Adipocyte (in vitro differentiated cells): ENCODE results near the gene SCN1B.
"Not testable (repeated sequence)": the region's sequence is repeated elsewhere in the genome, so short reads cannot be mapped to it uniquely, and the experiment has no call there.

Source experiments
- DNase-seq: peaks from one replicate; pipeline ENCODE4 v3.0.0-alpha.2; 2015; ENCODE audit warnings: low read depth
- H3K27me3 ChIP-seq: replicated peaks from 2 replicates; pipeline ENCODE4 v1.7.0; 2013; ENCODE audit warnings: mild to moderate bottlenecking, low read length, moderate library complexity; ENCODE audit not compliant: control insufficient read depth, insufficient read depth
- H3K36me3 ChIP-seq: 2 replicates; pipeline ENCODE4 v1.7.0; 2013; ENCODE audit warnings: low read length, mild to moderate bottlenecking, moderate library complexity; ENCODE audit not compliant: control insufficient read depth, insufficient read depth, severe bottlenecking
- H3K4me1 ChIP-seq: 2 replicates; pipeline ENCODE4 v1.7.0; 2013; ENCODE audit warnings: mild to moderate bottlenecking, low read length, moderate library complexity; ENCODE audit not compliant: control insufficient read depth, insufficient read depth
- H3K4me3 ChIP-seq: 2 replicates; pipeline ENCODE4 v1.7.0; 2013; ENCODE audit warnings: mild to moderate bottlenecking, low read length, moderate library complexity
- H3K9ac ChIP-seq: 2 replicates; pipeline ENCODE4 v1.7.0; 2013; ENCODE audit warnings: mild to moderate bottlenecking, low read length, moderate library complexity
- H3K9me3 ChIP-seq: 2 replicates; pipeline ENCODE4 v1.7.0; 2013; ENCODE audit warnings: mild to moderate bottlenecking, low read length, moderate library complexity; ENCODE audit not compliant: control insufficient read depth

The SCN1B gene

GRCh38 chr19:35004517-35005255, 25.6 kb upstream of the SCN1B start:
- Histone ChIP-seq H3K4me1 (peaks cover 20% of the 10 kb centered on the region), H3K9ac (no peak overlapping the region), H3K36me3 (peaks cover 9% of the 10 kb centered on the region), H3K4me3 (no peak overlapping the region), H3K9me3 (no peaks in the 10 kb centered on the region), H3K27me3 (no peaks in the 10 kb centered on the region)
- DNase-seq, result no peak

- no peak overlapping the region for H3K9ac ChIP-seq
- peaks cover 17% of the 10 kb centered on the region for H3K4me1 ChIP-seq
- no peak for DNase-seq
- no peaks in the 10 kb centered on the region for H3K27me3 ChIP-seq
- peaks cover 16% of the 10 kb centered on the region for H3K36me3 ChIP-seq
- H3K4me3 ChIP-seq, result no peak overlapping the region
- no peaks in the 10 kb centered on the region for H3K9me3 ChIP-seq
These were observed 24.9 kb upstream of the SCN1B start for GRCh38 chr19:35005256-35005977.

- Histone ChIP-seq H3K36me3 (peaks cover 20% of the 10 kb centered on the region), H3K4me1 (peaks cover 17% of the 10 kb centered on the region)
- H3K4me3 ChIP-seq, DNase-seq, H3K27me3 ChIP-seq, H3K9ac ChIP-seq, H3K9me3 ChIP-seq: not testable (repeated sequence)
These were observed 24.3 kb upstream of the SCN1B start for GRCh38 chr19:35006007-35006341.

GRCh38 chr19:35006342-35006998, 23.8 kb upstream of the SCN1B start:
- H3K36me3 ChIP-seq, result peaks cover 24% of the 10 kb centered on the region
- H3K9me3 ChIP-seq, result no peaks in the 10 kb centered on the region
- no peak overlapping the region for H3K4me3 ChIP-seq
- peaks cover 14% of the 10 kb centered on the region for H3K4me1 ChIP-seq
- H3K27me3 ChIP-seq, result no peaks in the 10 kb centered on the region
- H3K9ac ChIP-seq, result no peak overlapping the region
- DNase-seq, result peak; percentile 8

DNA sequence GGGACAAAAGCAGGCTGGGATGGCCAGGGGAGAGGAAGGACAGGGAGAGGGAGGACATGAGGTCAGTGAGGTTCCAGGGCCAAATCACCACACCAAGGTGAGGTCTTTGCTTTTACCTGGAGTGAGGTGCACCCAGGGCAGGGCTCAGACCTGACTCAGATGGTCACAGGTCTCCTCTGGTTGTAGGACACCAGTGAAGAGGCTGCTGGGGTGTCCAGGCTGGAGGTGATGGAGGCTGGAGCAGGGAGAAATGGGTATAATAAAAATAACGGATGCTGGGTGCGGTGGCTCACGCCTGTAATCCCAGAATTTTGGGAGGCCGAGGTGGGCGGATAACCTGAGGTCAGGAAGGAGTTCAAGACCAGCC, 23.3 kb upstream of the SCN1B start:
- DNase-seq, result no peak
- Histone ChIP-seq H3K9ac (no peak overlapping the region), H3K4me3 (no peak overlapping the region), H3K9me3 (no peaks in the 10 kb centered on the region), H3K27me3 (no peaks in the 10 kb centered on the region), H3K36me3 (peaks cover 29% of the 10 kb centered on the region), H3K4me1 (peaks cover 11% of the 10 kb centered on the region)

- H3K36me3 ChIP-seq, result peaks cover 31% of the 10 kb centered on the region
- DNase-seq, H3K27me3 ChIP-seq, H3K9me3 ChIP-seq, H3K9ac ChIP-seq, H3K4me3 ChIP-seq: not testable (repeated sequence)
- H3K4me1 ChIP-seq, result peaks cover 10% of the 10 kb centered on the region
These were observed 22.8 kb upstream of the SCN1B start for GRCh38 chr19:35007427-35007826.

- no peak overlapping the region for H3K9ac ChIP-seq
- H3K27me3 ChIP-seq, result no peaks in the 10 kb centered on the region
- H3K9me3 ChIP-seq, result no peaks in the 10 kb centered on the region
- H3K36me3 ChIP-seq, result peaks cover 31% of the 10 kb centered on the region
- no peak overlapping the region for H3K4me3 ChIP-seq
- no peak for DNase-seq
- no peaks in the 10 kb centered on the region for H3K4me1 ChIP-seq
These were observed 21.4 kb upstream of the SCN1B start for GRCh38 chr19:35008891-35009341.

GRCh38 chr19:35009424-35010415, 20.6 kb upstream of the SCN1B start:
- DNase-seq, result no peak
- Histone ChIP-seq H3K27me3 (no peaks in the 10 kb centered on the region), H3K4me3 (no peak overlapping the region), H3K9me3 (no peaks in the 10 kb centered on the region), H3K36me3 (peaks cover 39% of the 10 kb centered on the region), H3K9ac (no peak overlapping the region), H3K4me1 (no peaks in the 10 kb centered on the region)

GRCh38 chr19:35011091-35011689, 19.1 kb upstream of the SCN1B start:
- DNase-seq, result no peak
- H3K9me3 ChIP-seq, result no peaks in the 10 kb centered on the region
- H3K36me3 ChIP-seq, result peaks cover 46% of the 10 kb centered on the region
- H3K4me3 ChIP-seq, result no peak overlapping the region
- H3K9ac ChIP-seq, result no peak overlapping the region
- no peaks in the 10 kb centered on the region for H3K27me3 ChIP-seq
- no peaks in the 10 kb centered on the region for H3K4me1 ChIP-seq

DNA sequence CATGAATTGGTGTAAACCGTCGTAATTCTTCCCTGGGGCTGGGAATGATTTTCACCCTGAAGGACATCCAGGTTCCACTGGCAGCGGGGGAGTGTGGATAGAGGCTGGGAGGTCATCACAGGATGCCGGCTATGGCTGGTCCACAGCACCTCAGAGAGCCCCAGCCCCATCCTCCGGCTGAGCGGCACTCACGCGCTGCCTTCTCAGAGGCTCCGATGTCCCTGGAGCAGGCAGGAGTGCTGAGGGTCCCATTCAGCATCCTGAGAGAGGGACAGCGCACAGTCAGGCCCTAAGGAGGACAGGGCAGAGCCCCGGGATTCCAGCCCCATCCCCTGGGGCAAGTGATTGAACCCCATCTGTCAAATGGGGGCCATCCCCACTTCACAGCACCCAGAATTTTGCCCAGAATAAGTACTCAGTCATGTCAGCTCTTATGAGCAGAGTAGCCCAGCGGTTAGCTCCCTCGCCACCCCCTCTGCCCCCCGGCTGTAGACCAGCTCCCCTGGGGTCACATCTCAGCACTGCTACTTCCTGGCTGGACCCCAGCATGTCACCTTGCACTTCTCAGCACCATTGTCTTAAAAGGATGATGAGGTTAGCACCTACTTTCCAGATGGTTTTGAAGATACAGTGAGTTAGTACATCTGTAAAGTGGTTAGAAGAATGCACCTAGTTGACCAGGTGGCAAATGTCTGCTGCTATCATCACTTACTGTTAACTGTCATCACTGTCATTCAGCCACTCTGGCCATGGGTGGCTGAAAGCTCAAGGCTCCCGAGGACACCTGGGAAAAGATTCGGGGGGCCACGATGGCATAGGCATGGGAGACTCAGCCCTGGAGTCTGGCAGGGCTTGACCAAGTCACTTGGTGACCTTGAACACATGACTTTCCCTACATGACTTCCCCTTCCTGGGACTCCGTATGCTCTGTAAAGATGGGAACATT, 18.3 kb upstream of the SCN1B start:
- Histone ChIP-seq H3K36me3 (peaks cover 50% of the 10 kb centered on the region), H3K27me3 (no peaks in the 10 kb centered on the region), H3K4me1 (no peaks in the 10 kb centered on the region), H3K4me3 (no peak overlapping the region), H3K9ac (no peak overlapping the region), H3K9me3 (no peaks in the 10 kb centered on the region)
- no peak for DNase-seq
